Bone marrow (tissue), 2 donors: ENCODE data around the gene DNMT3A.

Source experiments
- DNase-seq, 2 donors: peaks; one replicate each; lab custom pipeline; 2025; lab: John Stamatoyannopoulos, UW

Gene DNMT3A

DNA sequence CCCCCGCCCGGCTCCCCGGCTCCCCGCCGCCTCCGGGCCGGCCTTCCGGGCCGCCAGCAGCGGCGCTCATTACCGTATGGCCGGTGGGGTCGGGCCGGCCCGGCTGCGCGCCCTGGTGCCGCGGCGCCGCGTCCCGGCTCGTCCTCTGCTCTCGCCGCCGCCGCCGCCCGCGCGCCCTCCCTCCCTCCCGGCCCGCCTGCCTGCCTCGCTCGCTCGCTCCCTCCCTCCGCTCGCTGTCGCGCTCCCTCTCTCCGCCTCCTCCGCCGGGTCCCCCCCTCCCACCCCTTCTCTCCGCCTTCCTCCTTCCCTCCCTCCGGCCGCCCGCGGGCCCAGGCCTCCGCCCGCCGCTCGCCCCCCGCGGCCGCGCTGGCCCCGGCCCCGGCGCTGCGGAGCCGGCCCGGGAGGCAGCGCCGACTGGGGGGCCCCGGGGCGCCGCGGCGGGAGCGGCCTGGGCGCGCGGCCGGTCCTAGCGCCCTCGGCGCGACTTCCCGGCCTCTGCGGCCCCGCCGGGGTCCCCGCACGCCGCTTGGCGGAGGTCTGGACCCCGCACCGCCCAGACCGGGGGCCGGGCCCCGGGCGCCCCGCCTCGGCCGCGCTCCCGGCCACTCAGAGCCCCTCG is at the start of gene DNMT3A:
Gene DNMT3A (minus strand): TSS at position 173 of the 619 bp plus-strand sequence. CDS start 27,941 bp downstream, outside the sequence.
- DNase-seq = peak in 1 of 2 donors; percentile 22

DNA sequence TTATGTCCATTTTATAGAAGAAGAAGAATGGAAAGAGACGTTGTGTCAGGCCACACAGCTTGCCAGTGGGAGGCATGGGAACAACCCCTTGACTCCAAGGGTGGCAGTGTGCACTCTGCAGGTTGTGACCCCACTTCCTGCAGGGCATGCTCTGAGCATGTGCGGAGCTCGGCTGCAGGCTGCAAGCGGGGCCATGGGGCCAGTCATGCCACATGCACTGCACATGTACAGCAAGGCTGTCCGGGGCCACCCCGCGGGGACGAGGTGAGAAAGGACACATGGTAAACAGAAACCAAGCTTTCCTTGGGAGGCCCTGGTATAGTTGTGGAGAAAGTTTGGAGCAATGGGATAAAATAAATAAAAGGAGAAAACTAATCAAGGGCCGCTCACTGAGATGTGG is 47.4 kb upstream of the DNMT3A start:
- DNase-seq = no peak

DNA sequence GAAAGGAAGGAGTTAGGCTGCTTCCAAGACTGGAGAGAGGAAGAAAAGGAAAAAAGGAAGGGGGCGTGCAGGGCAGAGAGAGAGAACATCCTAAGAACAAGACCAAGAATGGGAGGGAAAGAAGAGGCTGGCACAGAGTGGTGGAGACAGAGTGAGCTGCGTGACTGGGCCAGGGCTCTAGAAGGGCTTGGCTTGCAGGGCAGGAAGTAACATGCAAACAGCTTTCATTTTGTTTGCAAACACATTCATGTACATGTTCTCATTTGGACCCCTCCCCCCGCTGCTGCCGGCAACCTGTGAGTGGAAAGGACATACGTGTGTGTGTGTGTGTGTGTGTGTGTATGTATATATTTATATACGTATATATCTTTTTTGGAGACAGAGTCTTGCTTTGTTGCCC is 46.8 kb upstream of the DNMT3A start:
- no peak for DNase-seq

DNA sequence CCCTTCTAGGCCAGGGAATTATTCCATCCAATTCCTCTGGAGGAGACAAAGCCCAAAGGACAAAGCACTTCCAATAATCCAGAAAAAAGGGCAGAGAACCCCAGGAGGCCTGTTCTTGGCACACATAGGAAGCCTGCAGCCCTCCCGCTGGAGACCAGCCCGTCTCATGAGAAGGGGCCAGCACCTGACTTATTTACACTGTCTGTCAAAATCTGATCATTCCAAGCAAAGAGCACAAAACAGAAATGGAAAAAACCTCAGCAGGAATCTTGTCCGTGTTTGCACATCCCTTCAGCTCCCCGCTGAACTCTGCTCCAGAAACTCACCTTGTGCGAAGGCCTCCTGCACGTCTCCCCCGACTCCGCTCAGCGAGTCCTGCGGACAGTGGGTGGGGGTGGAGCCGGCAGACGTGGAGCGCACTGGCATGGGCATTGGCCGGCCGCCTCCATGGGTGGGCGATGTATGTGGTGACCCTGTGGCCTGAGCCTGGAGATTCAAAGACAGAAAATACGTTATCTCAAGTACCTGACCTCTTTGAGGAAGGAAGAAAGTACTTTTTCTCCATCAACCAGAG is 46.2 kb upstream of the DNMT3A start:
- DNase-seq = no peak

DNA sequence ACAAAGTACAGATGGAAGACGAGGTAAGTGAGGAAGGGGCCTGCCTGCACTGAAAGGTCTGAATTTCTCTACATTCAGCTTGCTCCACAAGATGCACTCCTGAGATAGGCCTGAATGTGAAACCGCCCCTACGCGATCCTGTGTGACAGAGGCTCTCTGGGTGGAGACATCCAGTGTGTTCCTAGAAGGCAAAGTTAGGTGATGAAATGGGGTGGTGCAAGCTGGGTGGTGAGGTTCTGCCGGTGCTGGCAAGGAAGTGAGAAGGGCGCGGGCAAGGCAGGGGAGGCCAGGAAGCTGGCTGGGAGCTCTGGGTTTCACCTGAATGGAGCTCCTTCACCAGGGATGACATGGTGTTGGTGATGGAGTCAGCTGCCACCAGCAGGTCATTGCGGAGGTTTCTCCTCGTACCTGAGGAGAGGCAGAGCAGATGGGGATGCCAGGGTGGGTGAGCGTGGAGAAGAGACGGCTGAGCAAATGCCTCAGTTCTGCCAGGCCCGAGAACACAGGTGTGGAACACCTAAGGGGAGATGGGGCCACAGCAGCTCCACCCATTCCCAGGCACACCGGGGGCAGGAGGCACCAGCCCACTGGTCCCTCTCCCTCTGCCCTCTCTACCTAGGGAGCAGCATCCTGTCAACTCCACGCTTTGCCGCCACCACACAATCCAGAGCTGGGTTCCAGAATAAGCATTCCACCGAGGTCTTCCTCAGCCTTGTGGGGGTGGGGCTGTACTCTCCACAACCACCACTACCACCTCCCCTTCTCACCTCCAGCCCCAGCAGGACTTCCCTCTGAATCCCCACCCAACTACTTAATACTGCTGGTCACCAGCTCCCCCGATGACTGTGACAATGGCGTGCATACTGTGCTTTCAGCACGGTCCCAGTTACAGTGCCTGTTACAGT is 45.5 kb upstream of the DNMT3A start:
- DNase-seq = no peak

DNA sequence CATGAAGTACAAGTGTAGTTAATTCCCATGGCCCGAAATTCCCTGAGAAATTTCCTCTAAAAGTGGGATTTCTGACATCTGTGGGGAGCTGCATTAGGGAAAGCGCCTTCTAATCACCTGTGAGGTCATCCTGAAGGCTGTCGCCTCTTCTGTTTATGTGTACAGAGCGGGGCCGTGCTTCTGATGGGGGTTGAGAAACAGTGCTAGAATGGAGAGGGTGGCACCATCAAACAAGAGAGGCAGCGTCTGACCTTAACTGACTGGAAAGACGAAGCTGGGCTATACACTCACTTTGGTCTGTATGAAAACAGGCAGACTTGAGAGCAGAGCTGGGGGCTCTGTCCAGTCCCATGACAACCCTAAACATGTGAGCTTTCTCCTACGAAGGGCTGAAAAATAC is 44.2 kb upstream of the DNMT3A start:
- DNase-seq = no peak

DNA sequence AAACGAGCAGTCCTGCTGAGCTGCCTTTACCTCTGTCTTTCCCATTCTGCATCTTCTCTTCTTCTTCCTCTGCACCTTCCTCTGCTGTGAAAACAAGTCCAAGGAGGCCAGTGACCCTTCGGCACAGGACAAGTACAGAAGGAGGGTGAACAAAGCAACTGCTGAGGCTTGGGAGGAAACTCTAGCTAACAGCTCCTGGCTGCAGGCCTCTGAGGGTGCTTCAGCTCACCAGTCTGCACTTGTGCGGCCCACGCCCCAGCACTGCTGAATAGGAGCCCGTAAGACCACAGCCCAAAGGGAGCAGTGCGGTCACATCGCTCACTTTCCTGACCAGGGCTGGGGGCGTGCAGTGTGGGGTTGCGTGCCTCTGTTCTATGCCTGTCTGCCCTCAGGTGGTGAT is 42.1 kb upstream of the DNMT3A start:
- DNase-seq = no peak

DNA sequence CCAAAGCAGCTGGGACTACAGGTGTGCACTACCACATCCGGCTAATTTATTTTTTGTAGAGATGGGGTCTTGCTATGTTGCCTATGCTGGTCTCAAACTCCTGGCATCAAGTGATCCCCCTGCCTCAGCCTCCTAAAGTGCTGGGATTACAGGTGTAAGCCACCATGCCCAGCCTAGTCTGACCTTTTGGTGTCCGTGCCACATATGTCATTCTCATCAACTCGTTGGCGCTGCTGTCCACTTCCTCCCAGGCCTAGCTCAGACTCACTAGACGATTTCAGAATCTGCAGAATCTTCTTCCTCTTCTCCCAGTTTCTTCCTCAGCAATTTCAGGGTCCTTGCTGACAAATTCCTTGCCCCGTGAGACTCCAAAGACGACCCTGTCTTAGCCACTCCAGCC is 39.8 kb upstream of the DNMT3A start:
- DNase-seq = no peak

DNA sequence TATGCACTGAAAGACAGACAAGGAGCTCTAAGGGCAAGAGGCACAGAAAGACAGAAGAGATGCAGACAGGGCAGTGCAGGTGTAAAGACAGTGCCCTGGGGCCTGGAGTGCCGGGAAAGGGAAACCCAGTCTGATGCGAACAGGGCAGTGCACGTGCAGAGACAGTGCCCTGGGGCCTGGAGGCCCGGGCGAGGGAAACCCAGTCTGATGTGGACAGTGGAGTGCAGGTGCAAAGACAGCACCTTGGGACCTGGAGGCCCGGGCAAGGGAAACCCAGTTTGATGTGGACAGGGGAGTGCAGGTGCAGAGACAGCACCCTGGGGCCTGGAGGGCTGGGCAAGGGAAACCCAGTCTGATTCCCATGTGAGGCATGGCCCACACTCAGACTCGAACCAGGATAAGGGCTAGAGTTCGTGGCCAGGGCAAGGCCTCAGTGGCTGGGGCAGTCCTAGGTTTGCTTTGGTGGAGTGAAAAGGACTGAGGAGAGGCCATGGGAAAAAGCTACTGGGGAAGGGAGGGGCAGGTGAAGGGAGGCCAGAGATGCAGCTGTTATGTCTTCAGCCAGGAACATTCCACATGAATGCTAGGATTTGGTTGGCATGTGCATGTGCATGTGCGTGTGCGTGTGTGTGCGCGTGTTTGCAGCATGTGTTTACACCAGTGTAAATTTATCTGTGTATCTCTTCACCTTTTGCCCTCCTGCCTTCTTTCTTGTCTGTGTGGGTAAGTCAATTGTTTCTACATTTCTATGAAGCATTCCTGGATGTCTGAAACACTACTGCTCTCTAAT is 39.1 kb upstream of the DNMT3A start:
- no peak for DNase-seq

DNA sequence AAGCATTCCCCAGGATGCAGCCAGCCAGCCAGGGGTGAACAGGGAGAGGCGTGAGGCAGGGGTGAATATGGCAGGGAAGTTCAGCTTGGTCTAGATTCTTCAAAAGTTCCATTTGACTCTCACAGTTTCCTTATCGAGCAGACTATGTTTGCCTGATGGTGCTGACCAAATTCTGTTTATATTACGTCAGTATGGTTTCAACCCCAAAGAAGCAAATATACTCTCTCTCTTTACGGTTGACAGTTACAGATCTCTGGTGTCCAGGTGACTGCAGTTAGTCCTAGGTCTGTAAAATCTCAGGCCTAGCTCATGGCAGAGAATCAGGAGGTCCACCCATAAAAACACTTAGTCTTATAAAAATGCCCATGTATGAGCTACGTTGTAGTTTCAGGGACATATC is 38.3 kb upstream of the DNMT3A start:
- no peak for DNase-seq

DNA sequence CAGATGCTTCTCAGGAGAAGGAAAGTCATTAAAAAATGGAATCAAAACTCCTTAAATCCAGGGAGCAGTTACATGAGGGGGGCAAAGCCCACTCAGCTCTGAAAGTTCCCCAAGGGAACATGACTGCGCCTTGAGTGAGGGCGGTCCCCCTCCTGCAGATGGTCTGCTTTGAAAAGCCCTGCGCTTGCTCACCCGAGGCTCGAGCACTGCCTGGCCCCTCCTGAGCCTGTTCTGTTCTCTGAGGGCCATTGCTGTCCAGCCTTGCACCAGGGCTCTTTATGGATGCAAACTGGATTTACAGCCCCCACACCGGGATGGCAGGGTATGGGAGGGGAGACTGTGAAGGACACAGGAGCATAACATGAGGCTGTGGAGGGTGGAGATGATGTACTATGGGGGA is 37.8 kb upstream of the DNMT3A start:
- no peak for DNase-seq

DNA sequence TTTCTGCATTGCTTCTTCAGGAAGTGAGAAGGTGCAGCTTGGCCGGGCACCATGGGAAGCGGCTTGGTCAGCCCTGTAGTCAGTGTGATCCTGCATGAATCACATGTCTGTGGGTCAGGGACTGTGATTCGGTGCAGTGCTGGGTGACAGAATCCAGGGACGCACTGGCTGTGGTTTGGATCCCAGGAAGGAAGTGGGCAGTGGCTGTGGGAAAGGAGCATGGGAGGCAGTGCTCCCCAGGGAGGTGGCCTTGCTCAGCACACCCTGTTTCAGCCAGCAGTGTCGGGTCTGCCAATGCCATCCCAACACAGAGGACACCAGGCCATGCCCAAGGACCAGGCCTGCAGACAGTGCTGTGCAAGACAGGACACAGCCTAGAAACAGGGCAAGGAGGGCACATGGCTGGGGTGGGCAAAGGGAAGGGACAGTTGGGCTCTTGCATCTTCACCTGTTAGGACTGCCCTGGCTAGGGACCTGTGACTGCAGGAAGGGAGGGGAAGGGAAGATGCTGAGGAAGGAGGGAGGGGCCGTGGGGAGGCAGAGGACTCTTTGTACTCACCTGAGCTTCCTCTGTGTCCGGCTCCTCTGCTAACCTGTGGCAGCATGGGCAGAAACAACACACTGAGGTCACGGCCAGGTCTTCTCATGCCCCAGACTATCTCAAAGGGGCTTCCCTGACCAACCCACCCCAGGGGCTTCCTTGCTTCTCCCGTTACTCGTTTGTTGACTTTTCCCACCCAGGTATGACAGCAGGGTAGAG is 37.2 kb upstream of the DNMT3A start:
- no peak for DNase-seq

DNA sequence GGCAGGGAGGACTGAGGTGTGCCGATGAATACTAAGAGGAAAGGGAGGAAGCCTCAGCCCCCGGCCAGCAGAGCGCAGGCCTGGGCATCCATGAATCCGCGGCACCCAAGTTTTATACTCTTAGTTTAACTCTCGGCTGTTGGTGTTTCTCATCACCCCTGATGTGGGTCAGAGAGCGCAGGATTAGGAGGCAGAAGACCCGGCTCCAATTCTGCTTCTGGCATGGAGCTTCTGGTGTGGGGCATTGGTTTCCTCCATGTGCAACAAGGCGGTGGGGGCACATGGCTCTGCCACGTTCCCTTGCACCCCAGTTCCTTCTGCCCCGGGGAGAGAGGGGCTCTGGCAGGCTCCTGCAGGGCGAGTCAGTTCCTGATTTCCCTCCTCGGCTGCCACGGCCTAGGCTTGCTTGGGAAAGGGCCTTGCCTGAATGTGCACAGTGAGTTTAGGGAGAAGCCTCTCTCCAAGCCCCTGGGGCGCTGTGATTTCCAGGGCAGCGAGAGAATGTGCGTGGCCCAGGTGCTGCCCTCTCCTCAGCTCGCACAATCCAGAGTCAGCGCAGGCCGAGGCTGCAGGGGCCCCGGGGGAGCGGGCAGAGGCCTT is 36.2 kb upstream of the DNMT3A start:
- DNase-seq = no peak

DNA sequence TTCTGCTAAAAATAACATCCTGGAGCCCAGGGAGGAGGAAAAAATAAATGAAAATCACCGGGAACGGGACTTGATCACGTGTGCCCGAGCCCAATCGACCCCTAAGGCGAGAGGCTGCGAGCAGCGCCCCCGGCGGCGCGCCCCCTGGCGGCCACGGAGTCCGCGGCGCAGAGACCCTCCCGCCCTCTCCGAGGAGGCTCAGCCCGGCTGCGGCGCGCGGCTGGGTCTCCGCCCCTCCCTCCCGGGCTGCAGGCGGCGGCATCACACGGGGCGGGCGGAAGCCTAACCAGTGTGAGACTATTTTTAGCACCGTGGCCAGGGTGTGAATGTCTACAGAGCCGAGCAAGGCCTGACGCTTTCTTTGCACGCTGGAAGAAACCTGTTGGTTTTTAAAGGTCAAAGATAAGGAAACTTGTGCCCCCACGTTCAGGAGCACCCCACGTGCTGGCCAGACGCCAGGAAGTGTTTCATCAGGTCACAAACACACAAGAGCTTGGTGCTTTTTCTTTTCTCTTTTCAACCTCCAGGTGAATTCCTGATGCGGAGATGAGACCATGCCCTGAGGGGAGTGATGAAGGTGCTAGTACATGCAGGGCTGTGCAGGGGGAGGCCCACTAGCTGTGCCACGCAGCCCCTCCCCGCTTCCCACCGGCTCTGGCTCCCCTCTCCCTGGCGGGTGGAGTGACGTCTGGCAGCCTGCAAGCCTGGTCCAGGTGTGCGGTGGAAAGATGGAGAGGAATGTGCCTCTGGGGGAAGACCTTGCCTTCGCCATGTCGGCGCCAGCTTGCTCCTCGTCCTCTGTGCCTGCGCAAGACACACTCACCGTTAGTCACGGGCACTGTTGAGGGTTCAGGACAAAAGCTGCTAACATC is 35.3 kb upstream of the DNMT3A start:
- peak; percentile 51 to 70 for DNase-seq

DNA sequence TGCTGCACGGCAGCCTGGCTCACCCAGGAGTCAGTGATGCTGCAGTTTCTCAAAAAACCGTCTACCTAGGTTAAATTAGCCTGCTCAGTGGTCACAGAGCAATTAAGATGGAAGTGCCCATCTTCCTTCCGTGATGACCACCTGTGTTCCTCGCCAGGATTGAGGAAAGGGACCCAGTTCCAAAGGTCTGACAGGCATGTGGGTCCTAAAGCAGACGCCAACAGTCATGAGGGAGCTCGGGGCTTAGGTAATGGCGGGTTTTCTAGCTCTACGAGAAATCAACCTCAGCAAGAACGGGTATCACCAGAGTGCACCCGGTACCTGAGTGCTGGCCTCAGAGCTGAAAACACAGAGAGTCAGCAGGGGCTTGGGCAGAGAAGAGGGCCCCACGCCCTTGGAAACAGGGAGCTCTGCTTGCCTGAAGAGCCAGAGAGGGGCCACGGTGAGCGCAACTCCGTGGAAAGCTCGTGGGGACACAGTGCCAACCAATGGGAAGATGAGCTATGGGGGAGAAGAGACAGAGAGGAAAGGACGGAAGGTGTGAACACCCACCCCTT is 34.3 kb upstream of the DNMT3A start:
- no peak for DNase-seq

DNA sequence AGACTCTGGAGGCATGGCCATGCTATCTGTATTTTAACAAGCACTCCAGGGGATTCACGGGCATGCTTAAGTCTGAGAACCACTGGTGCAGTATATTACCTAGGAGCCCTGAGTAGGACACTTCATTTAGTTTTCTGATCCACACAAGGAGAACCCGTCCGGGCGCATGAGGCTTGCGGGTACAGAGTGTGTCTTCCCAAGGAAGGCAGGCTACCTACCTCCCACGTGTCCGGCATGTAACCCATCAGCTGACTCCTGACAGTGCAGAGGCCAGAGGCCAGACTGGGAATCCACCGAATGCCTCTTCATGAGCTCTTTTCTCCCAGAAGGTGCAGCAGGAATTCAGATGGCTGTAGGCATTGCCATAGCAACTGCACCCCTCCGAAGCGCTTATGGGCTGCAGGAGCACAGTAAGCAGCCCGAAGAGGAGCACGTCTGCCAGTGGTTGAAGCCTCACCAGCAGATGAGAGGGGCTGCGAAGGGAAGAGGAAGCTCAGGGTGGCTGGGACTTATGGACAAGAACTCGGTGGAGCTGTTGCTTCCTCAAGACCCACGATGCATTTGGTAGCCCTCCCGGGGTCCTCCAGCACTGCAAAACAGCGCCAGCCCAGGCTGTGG is 33.8 kb upstream of the DNMT3A start:
- no peak for DNase-seq

DNA sequence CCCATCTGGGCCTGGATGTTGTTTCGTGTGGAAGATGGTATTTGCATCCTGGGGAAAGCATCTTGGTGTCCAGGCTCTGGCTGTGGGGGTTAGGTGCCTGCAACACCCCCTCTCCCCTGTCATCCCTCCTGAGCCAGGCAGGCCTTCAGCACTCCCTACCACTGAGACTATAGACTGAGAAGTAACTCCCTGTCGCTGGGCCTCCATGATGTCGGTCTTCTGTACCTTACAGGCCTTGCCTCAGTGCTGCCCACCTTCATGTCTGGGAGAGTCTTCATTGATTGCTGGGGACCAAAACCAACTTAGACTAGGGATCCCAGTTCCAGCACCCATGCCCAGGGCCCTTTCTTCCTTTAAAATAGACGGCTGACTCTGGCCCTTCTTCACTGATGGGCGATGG is 33.1 kb upstream of the DNMT3A start:
- DNase-seq = no peak

DNA sequence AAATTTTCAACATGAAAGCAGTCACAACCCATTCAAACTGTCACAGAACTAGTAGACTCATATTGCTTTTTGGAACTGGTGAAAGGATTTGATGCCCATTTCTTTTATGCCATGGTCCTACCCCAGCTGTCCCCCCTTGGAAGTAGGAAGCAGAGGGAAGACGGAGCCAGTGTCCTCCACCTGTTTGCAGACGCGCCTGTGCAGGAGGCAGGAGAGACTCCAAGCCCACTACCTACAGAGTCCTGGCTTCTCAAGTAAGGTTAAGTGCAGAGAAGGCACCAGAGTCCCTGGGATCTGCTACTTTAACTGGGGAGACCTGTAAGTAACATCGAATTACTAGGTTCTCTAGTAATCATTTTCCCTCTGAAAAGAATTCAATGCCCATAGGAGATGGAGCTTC is 32.7 kb upstream of the DNMT3A start:
- no peak for DNase-seq

DNA sequence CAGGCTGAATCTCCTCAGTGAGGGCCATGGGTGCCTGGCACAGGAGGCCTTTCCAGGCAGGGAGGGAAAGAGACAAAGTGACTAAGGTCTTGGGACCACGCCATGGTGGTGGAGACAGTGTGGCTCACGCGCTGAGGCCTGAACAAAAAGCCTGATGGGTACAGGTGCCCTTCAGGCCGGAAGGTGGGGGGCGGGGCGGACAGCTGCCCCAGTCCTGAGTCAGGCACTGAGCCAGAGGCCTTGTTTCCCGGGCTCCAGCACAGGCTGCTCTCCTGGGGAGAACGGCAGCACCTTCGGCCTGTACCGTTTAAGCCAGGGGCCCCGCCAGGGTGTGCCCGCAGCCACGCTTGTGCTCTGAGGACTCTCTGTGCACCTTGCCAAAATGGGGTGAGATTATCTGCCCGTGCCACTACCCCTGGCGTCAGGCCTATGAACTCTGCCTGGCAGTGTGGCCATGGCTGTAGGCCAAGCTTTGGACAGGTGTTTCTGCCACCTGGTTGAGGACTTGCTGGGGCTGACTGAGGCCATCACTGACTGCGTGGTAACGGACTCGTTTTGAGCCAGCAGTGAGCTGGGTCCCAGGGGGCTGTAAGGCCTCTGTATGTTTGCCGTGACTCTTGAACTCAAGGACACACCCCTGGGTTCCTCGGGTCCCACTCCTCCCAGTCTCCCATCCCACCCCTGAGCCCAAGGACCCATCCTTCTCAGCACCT is 31.7 kb upstream of the DNMT3A start:
- no peak for DNase-seq
